Measurements from ENCODE around the gene CBLL2. TPM values are rescaled to one million over a fixed set of nuclear protein-coding genes. Genes with fewer than 3 reads are reported as not detected.
"Not testable (repeated sequence)": the region's sequence is repeated elsewhere in the genome, so short reads cannot be mapped to it uniquely, and the experiment has no call there.

Gene CBLL2
- total RNA-seq, 4 donors from 2014 or later = not detected

GRCh38 chrX:22278375-22278774 lies 5.7 kb downstream of the CBLL2 start:
- H3K4me3 ChIP-seq = no peak overlapping the region
- TF ChIP-seq CTCF (IDR thresholded peaks at IDR 0.05) (no peak), POLR2AphosphoS5 (IDR thresholded peaks at IDR 0.05) (no peak), EP300 (IDR thresholded peaks at IDR 0.05) (no peak), POLR2A (IDR thresholded peaks at IDR 0.05) (no peak)
- H3K27ac ChIP-seq = no peak overlapping the region
- H3K27me3 ChIP-seq = no peaks in the 10 kb centered on the region
- 52% methylated on average over 3 of the region's 3 CpGs for WGBS
- no peaks in the 10 kb centered on the region for H3K9me3 ChIP-seq
- H3K4me1 ChIP-seq = no peaks in the 10 kb centered on the region
- DNase-seq (ENCODE audit: low spot score in 2 of 2) = no peak
- H3K36me3 ChIP-seq = no peaks in the 10 kb centered on the region

DNA sequence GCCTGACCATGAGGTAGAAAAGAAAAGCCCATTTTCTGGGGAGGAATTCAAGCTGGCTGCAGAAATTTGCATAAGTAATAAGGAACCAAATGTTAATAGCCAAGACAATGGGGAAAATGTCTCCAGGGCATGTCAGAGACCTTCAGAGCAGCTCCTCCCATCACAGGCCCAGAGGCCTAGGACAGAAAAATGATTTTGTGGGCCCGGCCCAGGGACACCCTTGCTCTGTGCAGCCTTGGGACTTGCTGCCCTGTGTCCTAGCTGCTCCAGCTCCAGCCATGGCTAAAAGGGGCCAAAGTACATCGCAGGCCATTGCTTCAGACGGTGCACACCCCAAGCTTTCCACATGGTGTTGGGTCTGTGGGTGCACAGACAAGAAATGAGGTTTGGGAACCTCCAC lies 16.5 kb downstream of the CBLL2 start:
- H3K4me3 ChIP-seq; DNase-seq (ENCODE audit: low spot score in 2 of 2); H3K4me1 ChIP-seq; H3K27ac ChIP-seq; H3K36me3 ChIP-seq; H3K9me3 ChIP-seq; H3K27me3 ChIP-seq: not testable (repeated sequence)
- 85% methylated on average over 2 of the region's 3 CpGs for WGBS

DNA sequence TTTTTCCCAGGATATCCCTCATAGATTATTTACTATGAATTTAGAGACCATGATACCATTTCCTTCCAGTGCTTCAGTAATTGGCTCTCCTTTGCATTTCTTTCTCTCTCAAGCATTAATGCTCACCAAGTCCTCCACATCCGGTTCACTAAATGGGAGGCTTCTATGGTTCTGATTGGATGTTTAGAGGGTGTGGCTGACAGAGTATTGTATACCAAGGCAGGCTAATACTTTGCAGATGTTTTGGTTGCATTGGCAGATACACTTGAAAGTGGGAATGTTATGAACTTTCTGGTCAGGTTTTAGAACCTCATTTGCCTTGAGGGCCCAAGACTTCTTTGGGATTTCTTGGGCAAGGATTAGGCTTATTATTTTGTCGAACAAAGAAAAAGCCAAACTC lies 24.2 kb downstream of the CBLL2 start:
- no peak for TF ChIP-seq POLR2A (IDR thresholded peaks at IDR 0.05)
- TF ChIP-seq EP300 (IDR thresholded peaks at IDR 0.05) = no peak
- no peak for TF ChIP-seq CTCF (IDR thresholded peaks at IDR 0.05)
- TF ChIP-seq POLR2AphosphoS5 (IDR thresholded peaks at IDR 0.05) = no peak
- no peak overlapping the region for H3K27ac ChIP-seq
- no peak overlapping the region for H3K4me3 ChIP-seq
- 74% methylated on average over 2 of the region's 2 CpGs for WGBS
- H3K9me3 ChIP-seq = no peaks in the 10 kb centered on the region
- H3K27me3 ChIP-seq = no peaks in the 10 kb centered on the region
- no peaks in the 10 kb centered on the region for H3K36me3 ChIP-seq
- DNase-seq (ENCODE audit: low spot score in 2 of 2) = no peak
- H3K4me1 ChIP-seq = no peaks in the 10 kb centered on the region

GRCh38 chrX:22300130-22300529 lies 27.4 kb downstream of the CBLL2 start:
- WGBS = 9% methylated on average over 2 of the region's 2 CpGs
- Histone ChIP-seq H3K27me3 (no peaks in the 10 kb centered on the region), H3K27ac (no peak overlapping the region), H3K4me3 (no peak overlapping the region), H3K36me3 (no peaks in the 10 kb centered on the region), H3K4me1 (no peaks in the 10 kb centered on the region), H3K9me3 (no peaks in the 10 kb centered on the region)
- no peak for TF ChIP-seq POLR2A (IDR thresholded peaks at IDR 0.05)
- TF ChIP-seq POLR2AphosphoS5 (IDR thresholded peaks at IDR 0.05) = no peak
- TF ChIP-seq EP300 (IDR thresholded peaks at IDR 0.05) = no peak
- no peak for TF ChIP-seq CTCF (IDR thresholded peaks at IDR 0.05)
- DNase-seq (ENCODE audit: low spot score in 2 of 2) = no peak

DNA sequence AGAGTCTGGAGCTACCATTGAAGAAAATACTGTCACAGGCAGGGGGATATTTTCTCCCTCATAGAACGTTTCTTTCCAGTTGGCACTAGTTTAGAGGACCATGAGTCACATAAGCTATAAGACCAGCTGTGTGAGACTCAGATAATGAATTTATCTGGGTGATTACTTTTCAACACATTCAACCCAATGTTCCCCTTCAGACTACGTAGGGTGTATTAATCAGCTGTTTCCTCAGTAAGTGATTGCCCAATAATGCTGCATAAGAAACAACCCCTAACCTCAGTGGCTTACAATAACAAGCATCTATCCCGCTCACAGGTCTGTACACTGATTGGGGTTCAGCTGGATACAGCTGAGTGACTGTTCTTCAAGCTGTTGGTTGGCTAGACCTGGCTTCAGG lies 38.1 kb downstream of the CBLL2 start:
- Histone ChIP-seq H3K27me3 (no peaks in the 10 kb centered on the region), H3K36me3 (no peaks in the 10 kb centered on the region), H3K27ac (no peak overlapping the region), H3K4me1 (no peaks in the 10 kb centered on the region), H3K9me3 (no peaks in the 10 kb centered on the region), H3K4me3 (no peak overlapping the region)
- TF ChIP-seq CTCF (IDR thresholded peaks at IDR 0.05) = no peak
- WGBS = 64% methylated on average over 3 of the region's 3 CpGs
- DNase-seq (ENCODE audit: low spot score in 2 of 2) = no peak

GRCh38 chrX:22313766-22314165 lies 41.1 kb downstream of the CBLL2 start:
- Histone ChIP-seq H3K27me3 (no peaks in the 10 kb centered on the region), H3K36me3 (no peaks in the 10 kb centered on the region), H3K4me3 (no peak overlapping the region), H3K4me1 (no peaks in the 10 kb centered on the region), H3K9me3 (no peaks in the 10 kb centered on the region), H3K27ac (no peak overlapping the region)
- WGBS = 61% methylated on average over 3 of the region's 3 CpGs
- no peak for DNase-seq (ENCODE audit: low spot score in 2 of 2)
- TF ChIP-seq CTCF (IDR thresholded peaks at IDR 0.05) (no peak), EP300 (IDR thresholded peaks at IDR 0.05) (no peak), POLR2AphosphoS5 (IDR thresholded peaks at IDR 0.05) (no peak), POLR2A (IDR thresholded peaks at IDR 0.05) (no peak)
